A673 (cell line): ENCODE measurements around the gene ANK2. TPM values are rescaled to one million over a fixed set of nuclear protein-coding genes. Genes with fewer than 3 reads are reported as not detected.

ENCODE experiments used
- BruUV-seq: library from RNA; stranded (reverse); fragments of 400-500 nt; replicated peaks from 2 replicates; lab custom pipeline; 2021; lab: Mats Ljungman, UMichigan
- CTCF ChIA-PET: fragments of 300-600 bp; sonication (Branson Sonifier 250); formaldehyde crosslinking; loops from one replicate; lab custom pipeline; 2022; ENCODE audit warnings: antibody characterized with exemption; lab: Charles Lee
- POLR2A ChIA-PET: fragments of 300-600 bp; sonication (Branson Sonifier 250); formaldehyde crosslinking; loops from one replicate; lab custom pipeline; 2022; ENCODE audit warnings: antibody characterized with exemption; ENCODE audit not compliant: low non-redundant PET; lab: Charles Lee
- DNase-seq: peaks from one replicate; pipeline ENCODE4 v3.0.0-alpha.2; 2015; ENCODE audit warnings: low spot score
- H3K27ac ChIP-seq: fragments of 200-600 bp; sonication (generic); 2 replicates; pipeline ENCODE4 v1.5.1; 2016; ENCODE audit warnings: mixed run types, low read depth, mild to moderate bottlenecking, mixed read lengths, antibody characterized with exemption, low read length; ENCODE audit not compliant: poor library complexity, severe bottlenecking
- H3K27me3 ChIP-seq: fragments of 200-600 bp; sonication (generic); replicated peaks from 2 replicates; pipeline ENCODE4 v1.6.1; 2017; ENCODE audit warnings: mixed run types, low read depth, mild to moderate bottlenecking, mixed read lengths, antibody characterized with exemption, low read length; ENCODE audit not compliant: insufficient read depth, poor library complexity
- H3K36me3 ChIP-seq: fragments of 200-600 bp; sonication (generic); 2 replicates; pipeline ENCODE4 v1.6.1; 2016; ENCODE audit warnings: mixed run types, mild to moderate bottlenecking, mixed read lengths, antibody characterized with exemption, low read length; ENCODE audit not compliant: insufficient read depth, poor library complexity, severe bottlenecking
- H3K4me1 ChIP-seq: fragments of 200-600 bp; sonication (generic); 2 replicates; pipeline ENCODE4 v1.6.1; 2017; ENCODE audit warnings: mixed run types, mild to moderate bottlenecking, mixed read lengths, antibody characterized with exemption, low read length; ENCODE audit not compliant: insufficient read depth, poor library complexity, severe bottlenecking
- H3K4me3 ChIP-seq: fragments of 200-600 bp; sonication (generic); 2 replicates; pipeline ENCODE4 v1.5.1; 2016; ENCODE audit warnings: low read depth, mixed run types, mild to moderate bottlenecking, mixed read lengths, low read length; ENCODE audit not compliant: poor library complexity, severe bottlenecking
- H3K9me3 ChIP-seq: fragments of 200-600 bp; sonication (generic); 2 replicates; pipeline ENCODE4 v1.6.1; 2016; ENCODE audit warnings: mixed run types, low read depth, mild to moderate bottlenecking, mixed read lengths, antibody characterized with exemption, low read length; ENCODE audit not compliant: poor library complexity, severe bottlenecking
- EZH2 ChIP-seq: fragments of 200-600 bp; sonication (generic); IDR thresholded peaks from 2 replicates; pipeline ENCODE4 v1.6.1; 2017; ENCODE audit warnings: borderline replicate concordance, low read depth, mild to moderate bottlenecking, mixed read lengths, antibody characterized with exemption, low read length; ENCODE audit not compliant: poor library complexity, severe bottlenecking
- intact Hi-C: fragments of 100-400 bp; cut with micrococcal nuclease; formaldehyde crosslinking; loops from one replicate; pipeline ENCODE4 v1.10.0; 2022; ENCODE audit not compliant: unreplicated experiment
- total RNA-seq: library from RNA; stranded (reverse); gene quantifications from 2 replicates; pipeline ENCODE4 v1.2.3, GENCODE V29; 2021
- TF ChIP-seq, protein P1 (sequence below): fragments of 300-800, 200-600 bp; sonication (generic); conservative IDR thresholded peaks from 2 replicates; pipeline ENCODE4 v1.5.1; 2017; ENCODE audit warnings: low read depth, mild to moderate bottlenecking, antibody characterized with exemption, low read length, moderate library complexity, mixed read lengths

The ANK2 gene
- total RNA-seq, 1 experiment from 2014 or later, result 12.7 TPM

DNA sequence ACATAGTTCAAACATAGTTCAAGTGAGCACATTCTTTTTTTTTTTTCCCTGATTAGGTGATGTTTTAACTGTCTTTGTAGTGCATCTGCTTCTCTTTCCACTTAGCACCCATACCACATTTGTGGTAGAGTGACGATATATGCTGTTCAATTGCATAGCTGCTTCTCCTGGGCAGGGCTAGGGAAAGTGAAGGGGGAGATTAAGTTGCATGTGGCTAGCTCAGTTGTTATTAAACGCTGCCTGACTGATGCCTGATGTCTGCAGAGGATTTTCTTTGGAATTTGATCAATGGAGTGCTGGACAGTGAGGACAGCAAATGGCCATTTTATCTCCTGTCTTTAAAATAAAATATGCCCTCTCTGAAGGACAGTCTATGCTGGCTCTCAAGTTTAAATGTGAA lies 63.7 kb downstream of the ANK2 start:
- no peak overlapping the region for H3K27ac ChIP-seq
- H3K36me3 ChIP-seq, result no peaks in the 10 kb centered on the region
- DNase-seq, result no peak
- H3K9me3 ChIP-seq, result no peaks in the 10 kb centered on the region
- H3K27me3 ChIP-seq, result no peaks in the 10 kb centered on the region
- intact Hi-C loops, result no loop called here
- POLR2A ChIA-PET, result no interaction called here
- BruUV-seq, result no TSS peak
- no peaks in the 10 kb centered on the region for H3K4me1 ChIP-seq
- no peak overlapping the region for H3K4me3 ChIP-seq
- TF ChIP-seq EZH2, result no peak
- TF ChIP-seq, protein P1, sequence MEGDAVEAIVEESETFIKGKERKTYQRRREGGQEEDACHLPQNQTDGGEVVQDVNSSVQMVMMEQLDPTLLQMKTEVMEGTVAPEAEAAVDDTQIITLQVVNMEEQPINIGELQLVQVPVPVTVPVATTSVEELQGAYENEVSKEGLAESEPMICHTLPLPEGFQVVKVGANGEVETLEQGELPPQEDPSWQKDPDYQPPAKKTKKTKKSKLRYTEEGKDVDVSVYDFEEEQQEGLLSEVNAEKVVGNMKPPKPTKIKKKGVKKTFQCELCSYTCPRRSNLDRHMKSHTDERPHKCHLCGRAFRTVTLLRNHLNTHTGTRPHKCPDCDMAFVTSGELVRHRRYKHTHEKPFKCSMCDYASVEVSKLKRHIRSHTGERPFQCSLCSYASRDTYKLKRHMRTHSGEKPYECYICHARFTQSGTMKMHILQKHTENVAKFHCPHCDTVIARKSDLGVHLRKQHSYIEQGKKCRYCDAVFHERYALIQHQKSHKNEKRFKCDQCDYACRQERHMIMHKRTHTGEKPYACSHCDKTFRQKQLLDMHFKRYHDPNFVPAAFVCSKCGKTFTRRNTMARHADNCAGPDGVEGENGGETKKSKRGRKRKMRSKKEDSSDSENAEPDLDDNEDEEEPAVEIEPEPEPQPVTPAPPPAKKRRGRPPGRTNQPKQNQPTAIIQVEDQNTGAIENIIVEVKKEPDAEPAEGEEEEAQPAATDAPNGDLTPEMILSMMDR, result no peak
- CTCF ChIA-PET, result no interaction called here

DNA sequence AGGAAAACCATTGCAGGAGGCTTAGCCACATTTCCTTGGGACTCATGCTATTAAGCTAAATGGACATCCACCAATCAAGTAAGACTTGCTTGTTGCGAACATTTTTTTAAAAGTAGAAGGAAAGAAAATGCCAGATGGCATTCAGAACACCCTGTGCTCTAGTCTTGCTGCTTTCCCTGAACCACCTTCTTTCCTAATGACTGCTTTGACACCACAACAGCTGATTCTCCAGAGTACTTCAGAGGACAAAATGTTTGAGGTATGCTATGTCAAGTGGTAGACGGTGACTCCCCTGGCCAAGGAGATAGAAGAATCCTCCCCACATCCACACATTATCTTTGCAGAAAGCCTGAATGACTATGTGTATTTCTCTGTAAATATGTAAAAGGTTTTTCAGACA lies 65.4 kb downstream of the ANK2 start:
- H3K27ac ChIP-seq, result no peak overlapping the region
- POLR2A ChIA-PET, result no interaction called here
- no peak overlapping the region for H3K4me3 ChIP-seq
- no peaks in the 10 kb centered on the region for H3K9me3 ChIP-seq
- H3K4me1 ChIP-seq, result no peaks in the 10 kb centered on the region
- CTCF ChIA-PET, result no interaction called here
- intact Hi-C loops, result no loop called here
- H3K36me3 ChIP-seq, result no peaks in the 10 kb centered on the region
- BruUV-seq, result no TSS peak
- no peak for DNase-seq
- no peaks in the 10 kb centered on the region for H3K27me3 ChIP-seq
- TF ChIP-seq, protein P1, result no peak
- no peak for TF ChIP-seq EZH2

DNA sequence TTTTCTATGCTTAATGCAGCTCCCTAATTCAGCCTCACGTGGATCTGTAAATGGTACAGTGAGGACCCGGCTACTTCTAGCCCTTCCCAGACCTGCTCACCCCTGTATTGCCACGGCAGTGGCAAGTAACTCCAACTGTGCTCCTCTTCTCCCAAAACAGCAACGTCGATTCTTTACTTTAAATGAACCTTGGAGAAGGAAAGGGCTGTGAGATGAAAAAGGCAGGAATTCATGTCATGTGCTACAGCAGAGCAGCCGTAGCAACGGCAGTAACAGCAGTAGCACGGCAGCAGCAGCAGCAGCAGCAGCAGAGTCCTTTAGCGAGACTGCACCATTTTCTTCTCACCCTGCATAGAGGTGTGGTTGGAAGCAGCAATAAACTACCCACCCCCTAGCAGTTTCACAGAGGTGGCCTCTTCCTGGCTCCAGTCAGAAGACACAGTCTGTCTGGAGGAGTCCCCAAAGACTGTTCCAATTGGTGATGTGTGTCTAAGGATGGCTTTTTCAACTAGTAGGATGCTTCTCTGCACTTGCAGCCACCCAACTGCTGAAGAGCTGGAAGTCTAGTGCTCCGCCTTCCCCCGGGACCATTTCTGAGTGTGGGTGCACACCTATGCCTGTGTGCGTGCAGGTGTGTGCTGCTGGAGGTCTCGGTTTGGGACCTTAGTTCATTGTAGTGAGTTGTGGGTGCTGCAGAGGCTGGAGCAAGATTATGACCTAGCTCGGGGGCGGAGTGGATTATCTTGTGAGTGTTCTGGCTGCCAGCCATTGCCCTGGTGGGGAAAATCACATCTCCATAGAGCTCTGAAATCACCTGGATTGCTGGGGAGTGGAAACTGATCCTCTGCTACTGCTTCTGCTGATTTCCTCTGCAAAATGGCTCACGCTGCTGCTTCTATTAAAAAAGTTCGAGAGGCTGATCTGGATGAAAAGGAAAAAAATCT lies 67.2 kb downstream of the ANK2 start:
- ChIA-PET POLR2A (no interaction called here), CTCF (no interaction called here)

More for the DNA sequence above, 67.2 kb downstream of the ANK2 start:
- no peak for DNase-seq
- no peak for TF ChIP-seq EZH2
- TF ChIP-seq, protein P1, result no peak
- Histone ChIP-seq H3K27me3 (no peaks in the 10 kb centered on the region), H3K4me1 (no peaks in the 10 kb centered on the region), H3K27ac (no peak overlapping the region), H3K36me3 (no peaks in the 10 kb centered on the region), H3K9me3 (no peaks in the 10 kb centered on the region), H3K4me3 (no peak overlapping the region)
- BruUV-seq, result no TSS peak
- intact Hi-C loops, result no loop called here
